Epithelial cell of proximal tubule (primary cell): ENCODE measurements around the gene EPHA1. TPM values are rescaled to one million over a fixed set of nuclear protein-coding genes. Genes with fewer than 3 reads are reported as not detected.
"Not testable (repeated sequence)": the region's sequence is repeated elsewhere in the genome, so short reads cannot be mapped to it uniquely, and the experiment has no call there.

ENCODE experiments used
- DNase-seq: peaks from one replicate; pipeline ENCODE4 v3.0.0-alpha.2; 2011; ENCODE audit warnings: low read depth
- H3K4me3 ChIP-seq: 2 replicates; pipeline ENCODE4 v1.5.1; 2011; ENCODE audit warnings: low read depth, mild to moderate bottlenecking, low read length
- CTCF ChIP-seq: conservative IDR thresholded peaks from 2 replicates; pipeline ENCODE4 v1.5.1; 2012; ENCODE audit warnings: low read depth, mild to moderate bottlenecking, low read length
- total RNA-seq: library from RNA; depleted of rRNA; stranded (reverse); fragments of >200 nt; gene quantifications from 2 replicates; pipeline ENCODE4 v1.2.3, GENCODE V29; 2015

The EPHA1 gene
- total RNA-seq, 1 donor from 2014 or later = 14.4 TPM

GRCh38 chr7:143411976-143412708 is 3.5 kb upstream of the EPHA1 start:
- no peak for TF ChIP-seq CTCF
- no peak for DNase-seq
- no peak overlapping the region for H3K4me3 ChIP-seq

GRCh38 chr7:143410521-143411004 is 1.9 kb upstream of the EPHA1 start:
- DNase-seq = no peak
- no peak for TF ChIP-seq CTCF
- H3K4me3 ChIP-seq = no peak overlapping the region

GRCh38 chr7:143408252-143408685 is 387 bp downstream of the EPHA1 start:
- TF ChIP-seq CTCF = no peak
- peak overlapping the region; percentile 30 for H3K4me3 ChIP-seq
- no peak for DNase-seq

- no peak for TF ChIP-seq CTCF
- no peak for DNase-seq
- peak overlapping the region; percentile 30 for H3K4me3 ChIP-seq
Measured at GRCh38 chr7:143407287-143408251, 1.1 kb downstream of the EPHA1 start.

GRCh38 chr7:143406002-143406357 is 2.7 kb downstream of the EPHA1 start:
- TF ChIP-seq CTCF = no peak
- DNase-seq = no peak
- H3K4me3 ChIP-seq = no peak overlapping the region

GRCh38 chr7:143405173-143406001 is 3.3 kb downstream of the EPHA1 start:
- no peak overlapping the region for H3K4me3 ChIP-seq
- DNase-seq = no peak
- no peak for TF ChIP-seq CTCF

GRCh38 chr7:143402233-143402632 is 6.4 kb downstream of the EPHA1 start:
- H3K4me3 ChIP-seq, DNase-seq: not testable (repeated sequence)
